ENCODE results near the gene PITPNC1. TPM values are rescaled to one million over a fixed set of nuclear protein-coding genes. Genes with fewer than 3 reads are reported as not detected.
"Not testable (repeated sequence)": the region's sequence is repeated elsewhere in the genome, so short reads cannot be mapped to it uniquely, and the experiment has no call there.

PITPNC1 gene
- total RNA-seq, 1 experiment from 2014 or later: 22.3 TPM

GRCh38 chr17:67516571-67516970 is 139.5 kb downstream of the PITPNC1 start:
- not testable (repeated sequence) for H3K4me3 ChIP-seq (ENCODE audit: insufficient read depth, low read depth, low read length); DNase-seq; H3K36me3 ChIP-seq (replicated peaks; ENCODE audit: control insufficient read depth, insufficient read depth, low read length); H3K27me3 ChIP-seq (ENCODE audit: control insufficient read depth, insufficient read depth, low read length)

GRCh38 chr17:67517325-67517724 is 140.2 kb downstream of the PITPNC1 start:
- Histone ChIP-seq H3K4me3 (ENCODE audit: insufficient read depth, low read depth, low read length) (no peak overlapping the region), H3K36me3 (replicated peaks; ENCODE audit: control insufficient read depth, insufficient read depth, low read length) (no peaks in the 10 kb centered on the region), H3K27me3 (ENCODE audit: control insufficient read depth, insufficient read depth, low read length) (no peaks in the 10 kb centered on the region)
- DNase-seq: no peak

DNA sequence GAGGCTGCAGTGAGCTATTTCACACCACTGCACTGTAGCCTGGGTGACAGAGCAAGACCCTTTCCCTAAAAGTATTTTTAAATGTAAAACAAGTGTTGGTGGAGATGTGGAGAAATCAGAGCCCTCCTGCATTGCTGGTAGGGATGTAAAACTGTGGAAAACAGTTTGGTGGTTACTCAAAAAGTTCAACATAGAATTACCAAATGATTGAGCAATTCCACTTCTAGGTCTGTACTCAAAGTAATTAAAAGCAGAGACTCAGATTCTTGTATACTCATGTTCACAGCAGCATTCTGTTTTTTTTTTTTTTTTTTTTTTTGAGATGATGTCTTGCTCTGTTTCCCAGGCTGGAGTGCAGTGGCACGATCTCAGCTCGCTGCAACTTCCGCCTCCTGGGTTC is 141.8 kb downstream of the PITPNC1 start:
- Histone ChIP-seq H3K27me3 (ENCODE audit: control insufficient read depth, insufficient read depth, low read length) (no peaks in the 10 kb centered on the region), H3K36me3 (replicated peaks; ENCODE audit: control insufficient read depth, insufficient read depth, low read length) (no peaks in the 10 kb centered on the region), H3K4me3 (ENCODE audit: insufficient read depth, low read depth, low read length) (no peak overlapping the region)
- no peak for DNase-seq

GRCh38 chr17:67519801-67520251 is 142.7 kb downstream of the PITPNC1 start:
- H3K4me3 ChIP-seq (ENCODE audit: insufficient read depth, low read depth, low read length): no peak overlapping the region
- H3K27me3 ChIP-seq (ENCODE audit: control insufficient read depth, insufficient read depth, low read length): no peaks in the 10 kb centered on the region
- DNase-seq: no peak
- H3K36me3 ChIP-seq (replicated peaks; ENCODE audit: control insufficient read depth, insufficient read depth, low read length): no peaks in the 10 kb centered on the region

DNA sequence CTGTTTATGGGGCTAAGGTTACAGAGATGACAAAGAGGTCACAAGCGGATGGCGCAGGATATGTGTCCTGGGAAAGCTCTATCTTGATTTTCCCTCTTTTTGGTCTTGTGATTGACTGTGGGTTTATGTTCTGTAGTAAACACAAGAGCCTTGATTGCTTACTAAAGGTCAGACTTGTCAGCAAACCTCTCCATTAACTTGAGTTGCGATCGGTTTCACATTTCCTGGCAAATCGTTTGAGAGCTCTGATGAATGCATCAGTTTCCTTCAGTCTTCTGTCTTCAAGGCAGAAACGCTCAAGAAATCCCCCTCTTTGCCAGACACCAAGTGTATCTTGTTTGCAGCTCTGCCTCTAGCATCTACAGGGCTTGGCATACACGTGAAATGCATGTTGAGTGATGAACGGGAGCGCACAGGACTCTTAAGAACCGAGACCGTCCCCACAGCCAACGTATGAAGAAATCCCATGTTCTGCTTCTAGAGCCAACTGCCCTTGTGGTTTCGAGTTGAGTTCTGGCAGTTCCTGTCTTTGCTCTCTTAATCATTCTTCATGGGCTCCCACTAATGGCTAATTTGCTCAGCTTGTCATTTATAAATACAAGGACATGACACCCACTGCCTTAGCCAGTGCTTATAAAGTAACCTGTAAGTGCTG is 143.3 kb downstream of the PITPNC1 start:
- DNase-seq: no peak
- Histone ChIP-seq H3K27me3 (ENCODE audit: control insufficient read depth, insufficient read depth, low read length) (no peaks in the 10 kb centered on the region), H3K36me3 (replicated peaks; ENCODE audit: control insufficient read depth, insufficient read depth, low read length) (no peaks in the 10 kb centered on the region), H3K4me3 (ENCODE audit: insufficient read depth, low read depth, low read length) (no peak overlapping the region)

DNA sequence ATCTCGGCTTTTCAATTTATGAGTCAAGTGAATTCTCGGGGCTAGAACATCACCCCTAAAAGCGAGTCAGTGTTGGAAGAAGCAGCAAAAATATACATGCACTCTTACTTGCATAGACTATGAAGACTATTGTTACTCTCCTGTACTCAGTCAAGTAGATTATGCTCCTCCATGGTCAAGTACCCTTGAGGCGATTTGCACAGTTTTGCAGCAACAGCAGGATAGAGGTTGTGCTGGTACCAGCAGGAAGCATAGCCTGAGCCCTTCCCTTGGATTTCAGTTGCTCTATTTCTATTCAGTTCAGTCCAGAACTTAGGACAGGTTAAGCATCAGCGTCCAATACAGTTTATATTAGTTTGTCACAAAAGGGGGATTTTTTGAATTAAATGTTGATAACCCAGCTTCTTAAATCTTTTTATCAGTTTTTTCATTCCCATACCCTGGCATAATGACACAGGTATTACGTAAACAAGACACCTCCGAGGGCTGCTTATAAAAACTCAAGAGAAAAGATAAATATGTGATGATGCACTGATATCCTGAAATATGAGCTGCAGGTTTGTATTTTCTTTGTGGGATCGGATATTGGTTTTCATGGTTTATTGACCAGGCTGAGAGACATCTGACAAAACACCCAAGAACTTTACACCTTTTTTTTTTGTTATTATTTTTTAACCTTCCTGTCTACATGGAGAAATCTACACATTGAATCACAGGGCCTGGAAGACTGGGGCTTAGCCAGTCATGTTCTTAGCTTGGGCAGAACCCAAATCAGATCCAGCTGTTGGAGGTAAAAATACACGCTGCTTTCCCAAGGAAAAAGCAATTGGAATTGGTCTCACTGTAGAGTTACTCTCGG is 144.1 kb downstream of the PITPNC1 start:
- H3K27me3 ChIP-seq (ENCODE audit: control insufficient read depth, insufficient read depth, low read length): no peaks in the 10 kb centered on the region
- no peak overlapping the region for H3K4me3 ChIP-seq (ENCODE audit: insufficient read depth, low read depth, low read length)
- no peak for DNase-seq
- no peaks in the 10 kb centered on the region for H3K36me3 ChIP-seq (replicated peaks; ENCODE audit: control insufficient read depth, insufficient read depth, low read length)

- Histone ChIP-seq H3K36me3 (replicated peaks; ENCODE audit: control insufficient read depth, insufficient read depth, low read length) (no peaks in the 10 kb centered on the region), H3K27me3 (ENCODE audit: control insufficient read depth, insufficient read depth, low read length) (no peaks in the 10 kb centered on the region), H3K4me3 (ENCODE audit: insufficient read depth, low read depth, low read length) (no peak overlapping the region)
- no peak for DNase-seq
Observed at GRCh38 chr17:67521775-67522069, 144.6 kb downstream of the PITPNC1 start.

GRCh38 chr17:67523101-67523500 is 146.0 kb downstream of the PITPNC1 start:
- Histone ChIP-seq H3K27me3 (ENCODE audit: control insufficient read depth, insufficient read depth, low read length) (no peaks in the 10 kb centered on the region), H3K36me3 (replicated peaks; ENCODE audit: control insufficient read depth, insufficient read depth, low read length) (no peaks in the 10 kb centered on the region), H3K4me3 (ENCODE audit: insufficient read depth, low read depth, low read length) (no peak overlapping the region)
- no peak for DNase-seq

DNA sequence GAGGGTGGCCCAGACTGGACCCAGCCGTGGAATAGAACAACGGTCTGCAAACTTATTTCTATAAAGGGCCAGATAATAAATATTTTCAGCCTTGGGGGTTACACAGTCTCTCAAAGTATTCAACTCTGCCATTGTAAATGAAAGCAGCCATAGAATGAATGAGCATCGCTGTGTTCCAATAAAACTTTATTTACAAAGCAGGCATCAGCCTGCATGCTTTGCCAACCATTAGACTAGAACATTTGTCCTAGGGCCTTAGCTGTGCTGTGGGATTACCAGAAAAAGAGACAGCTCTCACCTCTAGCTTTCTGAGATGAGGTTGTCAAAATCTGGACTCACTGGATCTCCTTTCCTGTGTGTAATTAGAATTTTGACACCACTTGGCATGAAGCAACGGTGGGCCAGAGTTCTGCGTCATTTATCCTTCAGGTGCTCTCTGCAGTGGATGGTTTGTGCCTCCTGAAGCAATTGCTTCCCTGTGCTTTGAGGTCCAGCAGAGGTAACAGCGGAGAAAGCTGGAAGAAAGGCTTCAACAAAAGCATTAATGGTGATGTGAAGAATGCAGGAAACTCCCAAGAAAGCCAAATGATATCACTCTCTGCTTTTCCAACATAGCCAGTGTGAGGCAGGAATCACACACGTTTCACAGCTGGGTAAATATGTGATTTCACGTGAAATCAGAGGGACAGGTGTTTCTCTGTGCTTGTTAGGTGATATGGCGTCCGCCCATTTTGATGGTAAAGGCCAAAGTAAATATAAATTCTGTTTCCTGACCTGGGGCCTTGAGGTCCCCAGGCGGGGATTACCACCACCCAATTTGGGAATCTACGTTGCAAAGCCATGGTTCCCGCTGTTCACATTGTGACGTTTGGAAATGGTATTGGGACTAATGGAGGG is 148.4 kb downstream of the PITPNC1 start:
- DNase-seq: no peak
- no peak overlapping the region for H3K4me3 ChIP-seq (ENCODE audit: insufficient read depth, low read depth, low read length)
- no peaks in the 10 kb centered on the region for H3K36me3 ChIP-seq (replicated peaks; ENCODE audit: control insufficient read depth, insufficient read depth, low read length)
- no peaks in the 10 kb centered on the region for H3K27me3 ChIP-seq (ENCODE audit: control insufficient read depth, insufficient read depth, low read length)

DNA sequence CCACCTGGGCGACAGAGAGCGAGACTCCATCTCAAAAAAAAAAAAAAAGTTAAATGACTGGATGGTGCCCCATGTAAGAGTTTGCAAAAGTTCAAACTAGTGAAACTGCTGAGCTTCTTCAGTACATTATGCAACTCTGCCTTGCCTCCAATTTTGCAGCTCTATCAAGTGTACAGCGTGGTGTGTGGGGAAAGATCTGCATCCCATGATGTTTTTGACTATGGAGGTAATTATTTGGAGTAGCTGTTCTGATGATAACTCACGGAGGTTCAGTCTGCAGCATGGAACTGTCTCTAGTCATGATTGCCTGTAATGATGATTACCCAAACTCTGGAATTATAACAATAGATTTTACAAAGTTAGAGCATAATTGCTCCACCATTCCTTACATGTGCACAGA is 149.6 kb downstream of the PITPNC1 start:
- DNase-seq: no peak
- H3K36me3 ChIP-seq (replicated peaks; ENCODE audit: control insufficient read depth, insufficient read depth, low read length): no peaks in the 10 kb centered on the region
- H3K4me3 ChIP-seq (ENCODE audit: insufficient read depth, low read depth, low read length): no peak overlapping the region

GRCh38 chr17:67528751-67529436 is 151.8 kb downstream of the PITPNC1 start:
- Histone ChIP-seq H3K4me3 (ENCODE audit: insufficient read depth, low read depth, low read length) (no peak overlapping the region), H3K36me3 (replicated peaks; ENCODE audit: control insufficient read depth, insufficient read depth, low read length) (no peaks in the 10 kb centered on the region), H3K27me3 (ENCODE audit: control insufficient read depth, insufficient read depth, low read length) (no peaks in the 10 kb centered on the region)
- peak; percentile 75 for DNase-seq

More for the DNA sequence above, 149.6 kb downstream of the PITPNC1 start:
- no peaks in the 10 kb centered on the region for H3K27me3 ChIP-seq (ENCODE audit: control insufficient read depth, insufficient read depth, low read length)

- no peaks in the 10 kb centered on the region for H3K36me3 ChIP-seq (replicated peaks; ENCODE audit: control insufficient read depth, insufficient read depth, low read length)
- no peaks in the 10 kb centered on the region for H3K27me3 ChIP-seq (ENCODE audit: control insufficient read depth, insufficient read depth, low read length)
- H3K4me3 ChIP-seq (ENCODE audit: insufficient read depth, low read depth, low read length): no peak overlapping the region
- DNase-seq: peak; percentile 47
Observed at GRCh38 chr17:67531291-67531690, 154.2 kb downstream of the PITPNC1 start.

DNA sequence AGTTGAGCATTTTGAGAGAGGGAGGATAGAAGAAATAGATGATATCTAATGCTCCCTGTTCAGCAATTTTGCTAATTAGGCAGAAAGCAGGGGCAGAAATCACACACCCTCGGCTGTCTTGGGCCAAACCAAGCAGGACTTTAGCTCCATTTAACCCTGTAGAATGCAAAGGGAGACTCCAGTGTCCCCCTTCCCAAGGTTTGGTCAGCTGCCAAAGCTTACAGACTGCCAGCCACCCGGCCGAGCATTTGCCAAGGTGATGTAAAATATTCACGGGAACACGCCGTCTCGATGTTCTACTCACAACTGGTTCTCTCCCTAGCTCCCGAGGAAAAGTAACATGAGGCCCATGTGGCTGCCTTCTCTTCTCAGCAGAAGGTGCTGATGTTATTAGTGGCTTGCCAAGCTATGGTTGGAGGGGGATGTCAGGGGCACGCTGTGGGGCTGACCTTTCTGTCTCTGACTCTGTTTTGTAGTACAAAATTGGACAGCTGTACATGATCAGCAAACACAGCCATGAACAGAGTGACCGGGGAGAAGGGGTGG is 155.3 kb downstream of the PITPNC1 start:
- H3K27me3 ChIP-seq (ENCODE audit: control insufficient read depth, insufficient read depth, low read length): no peaks in the 10 kb centered on the region
- H3K36me3 ChIP-seq (replicated peaks; ENCODE audit: control insufficient read depth, insufficient read depth, low read length): no peaks in the 10 kb centered on the region
- DNase-seq: no peak
- H3K4me3 ChIP-seq (ENCODE audit: insufficient read depth, low read depth, low read length): no peak overlapping the region

DNA sequence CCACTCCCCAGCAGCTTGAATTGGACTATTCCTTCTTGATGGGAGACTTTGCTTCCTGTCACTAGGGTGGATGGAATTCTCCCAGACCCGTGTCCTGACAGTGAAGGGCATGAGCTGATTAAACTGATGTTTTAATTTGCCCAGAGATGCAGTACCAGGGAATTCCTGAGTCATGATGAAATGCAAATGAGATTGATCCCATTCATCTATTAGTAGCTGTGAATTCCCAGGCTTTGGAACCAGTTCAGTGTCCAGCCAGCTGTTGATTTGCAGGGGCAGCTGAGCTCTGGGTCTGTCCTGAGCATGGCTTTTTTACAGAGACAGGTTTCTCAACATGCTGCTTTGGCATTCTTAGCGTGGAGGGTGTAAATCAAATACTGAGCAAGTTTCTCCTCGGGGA is 157.9 kb downstream of the PITPNC1 start:
- no peaks in the 10 kb centered on the region; the same call in 1 of the 2 replicates for H3K36me3 ChIP-seq (replicated peaks; ENCODE audit: control insufficient read depth, insufficient read depth, low read length)
- H3K4me3 ChIP-seq (ENCODE audit: insufficient read depth, low read depth, low read length): no peak overlapping the region
- no peaks in the 10 kb centered on the region for H3K27me3 ChIP-seq (ENCODE audit: control insufficient read depth, insufficient read depth, low read length)
- DNase-seq: no peak
